ENCODE measurements around the gene GUCY1A2. TPM values are rescaled to one million over a fixed set of nuclear protein-coding genes. Genes with fewer than 3 reads are reported as not detected.

Gene GUCY1A2
- total RNA-seq, 1 experiment from 2014 or later = not detected

DNA sequence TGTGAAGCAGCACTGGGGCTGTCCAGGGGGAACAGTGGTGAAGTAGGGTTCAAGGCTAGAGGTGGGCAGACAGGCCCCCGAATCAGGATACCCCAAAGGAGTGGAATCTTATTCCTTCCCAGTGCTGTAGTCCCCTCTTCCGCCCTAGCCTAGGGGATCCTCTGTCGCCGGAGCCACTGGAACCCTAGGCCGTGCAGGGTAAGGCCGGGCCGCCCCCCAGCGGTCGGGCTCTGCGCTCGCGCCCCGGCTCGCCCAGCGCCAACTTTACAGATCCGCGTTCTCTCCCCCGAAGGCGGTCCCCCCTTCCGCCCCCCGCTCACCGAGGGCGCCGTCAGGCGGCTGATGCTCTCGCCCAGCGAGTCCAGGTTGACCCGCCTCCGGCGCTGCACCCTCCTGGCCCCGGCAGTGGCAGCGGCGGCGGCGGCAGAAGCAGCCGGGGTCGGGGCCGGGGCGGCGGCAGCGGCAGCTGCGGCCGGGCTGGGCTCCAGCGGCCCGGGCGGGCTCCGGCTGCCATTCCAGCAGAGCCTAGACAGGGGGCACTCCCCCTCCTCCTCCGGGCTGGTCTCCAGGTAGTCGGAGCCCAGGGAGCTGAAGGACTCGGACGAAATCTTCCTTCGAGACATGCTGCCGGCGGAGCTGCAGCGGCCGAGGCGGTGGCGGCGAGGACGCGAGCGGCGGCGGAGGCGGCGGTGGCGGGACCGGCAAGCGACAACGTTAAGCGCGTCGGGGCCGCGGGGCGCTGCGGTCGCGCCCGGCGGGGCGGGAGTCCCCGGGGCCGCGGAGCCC lies 650 bp downstream of the GUCY1A2 start:
- peaks cover 5% of the 10 kb centered on the region for H3K36me3 Mint-ChIP-seq (ENCODE audit: insufficient read depth, unreplicated experiment)
- CTCF ChIA-PET = no interaction called here
- no peak overlapping the region for H3K27ac Mint-ChIP-seq (ENCODE audit: unreplicated experiment)
- no TSS peak for BruUV-seq (replicated peaks)
- TF ChIP-seq, protein P1, sequence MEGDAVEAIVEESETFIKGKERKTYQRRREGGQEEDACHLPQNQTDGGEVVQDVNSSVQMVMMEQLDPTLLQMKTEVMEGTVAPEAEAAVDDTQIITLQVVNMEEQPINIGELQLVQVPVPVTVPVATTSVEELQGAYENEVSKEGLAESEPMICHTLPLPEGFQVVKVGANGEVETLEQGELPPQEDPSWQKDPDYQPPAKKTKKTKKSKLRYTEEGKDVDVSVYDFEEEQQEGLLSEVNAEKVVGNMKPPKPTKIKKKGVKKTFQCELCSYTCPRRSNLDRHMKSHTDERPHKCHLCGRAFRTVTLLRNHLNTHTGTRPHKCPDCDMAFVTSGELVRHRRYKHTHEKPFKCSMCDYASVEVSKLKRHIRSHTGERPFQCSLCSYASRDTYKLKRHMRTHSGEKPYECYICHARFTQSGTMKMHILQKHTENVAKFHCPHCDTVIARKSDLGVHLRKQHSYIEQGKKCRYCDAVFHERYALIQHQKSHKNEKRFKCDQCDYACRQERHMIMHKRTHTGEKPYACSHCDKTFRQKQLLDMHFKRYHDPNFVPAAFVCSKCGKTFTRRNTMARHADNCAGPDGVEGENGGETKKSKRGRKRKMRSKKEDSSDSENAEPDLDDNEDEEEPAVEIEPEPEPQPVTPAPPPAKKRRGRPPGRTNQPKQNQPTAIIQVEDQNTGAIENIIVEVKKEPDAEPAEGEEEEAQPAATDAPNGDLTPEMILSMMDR (IDR thresholded peaks at IDR 0.05; ENCODE audit: insufficient read depth in 1 of 2, low read depth in 1 of 2, low read length in 1 of 2, severe bottlenecking in 1 of 2, unreplicated experiment in 1 of 2) = no peak
- intact Hi-C loops (cut with micrococcal nuclease; ENCODE audit: unreplicated experiment) = no loop called here
- Histone ChIP-seq H3K27me3 (replicated peaks; ENCODE audit: control insufficient read depth, insufficient read depth, low read length) (no peaks in the 10 kb centered on the region), H3K36me3 (ENCODE audit: control insufficient read depth, insufficient read depth, low read length) (no peaks in the 10 kb centered on the region), H3K4me1 (peaks cover 3% of the 10 kb centered on the region; the same call in 1 of the 2 replicates), H3K9me3 (no peaks in the 10 kb centered on the region), H3K4me3 (ENCODE audit: low read depth, low read length) (no peak overlapping the region)
- POLR2A ChIA-PET = no interaction called here
- H3K4me1 Mint-ChIP-seq (ENCODE audit: low read depth, unreplicated experiment) = no peaks in the 10 kb centered on the region
- DNase-seq = no peak
- no peaks in the 10 kb centered on the region for H3K27me3 Mint-ChIP-seq (ENCODE audit: insufficient read depth, unreplicated experiment)
- peak overlapping the region; percentile 7 for H3K4me3 Mint-ChIP-seq (ENCODE audit: unreplicated experiment)
- H3K9me3 Mint-ChIP-seq (ENCODE audit: unreplicated experiment) = no peaks in the 10 kb centered on the region

DNA sequence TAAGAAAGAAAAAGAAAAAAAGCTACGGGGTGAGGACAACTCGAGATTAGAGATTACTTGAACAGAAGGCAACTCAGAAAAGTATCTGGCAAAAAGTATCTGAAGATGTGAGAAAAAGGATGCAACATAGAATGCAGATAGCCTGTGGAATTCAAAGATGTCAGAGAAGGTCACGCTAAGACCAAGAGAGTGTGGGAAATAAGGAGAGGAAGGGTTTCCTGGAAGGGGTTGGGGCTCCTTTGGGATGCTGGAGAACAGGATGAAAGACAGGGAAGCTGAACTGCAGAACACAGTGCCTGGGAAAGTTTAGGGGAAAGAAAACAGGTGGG lies 1.2 kb downstream of the GUCY1A2 start:
- no TSS peak for BruUV-seq (replicated peaks)
- Histone ChIP-seq H3K9me3 (no peaks in the 10 kb centered on the region), H3K36me3 (ENCODE audit: control insufficient read depth, insufficient read depth, low read length) (no peaks in the 10 kb centered on the region), H3K27me3 (replicated peaks; ENCODE audit: control insufficient read depth, insufficient read depth, low read length) (no peaks in the 10 kb centered on the region), H3K4me3 (ENCODE audit: low read depth, low read length) (no peak overlapping the region), H3K4me1 (peaks cover 3% of the 10 kb centered on the region; the same call in 1 of the 2 replicates)
- peaks cover 5% of the 10 kb centered on the region for H3K36me3 Mint-ChIP-seq (ENCODE audit: insufficient read depth, unreplicated experiment)
- H3K27me3 Mint-ChIP-seq (ENCODE audit: insufficient read depth, unreplicated experiment) = no peaks in the 10 kb centered on the region
- intact Hi-C loops (cut with micrococcal nuclease; ENCODE audit: unreplicated experiment) = no loop called here
- H3K4me1 Mint-ChIP-seq (ENCODE audit: low read depth, unreplicated experiment) = no peaks in the 10 kb centered on the region
- CTCF ChIA-PET = no interaction called here
- POLR2A ChIA-PET = no interaction called here
- DNase-seq = no peak
- no peak overlapping the region for H3K27ac Mint-ChIP-seq (ENCODE audit: unreplicated experiment)
- H3K9me3 Mint-ChIP-seq (ENCODE audit: unreplicated experiment) = no peaks in the 10 kb centered on the region
- H3K4me3 Mint-ChIP-seq (ENCODE audit: unreplicated experiment) = peak overlapping the region; percentile 7
- TF ChIP-seq, protein P1 (IDR thresholded peaks at IDR 0.05; ENCODE audit: insufficient read depth in 1 of 2, low read depth in 1 of 2, low read length in 1 of 2, severe bottlenecking in 1 of 2, unreplicated experiment in 1 of 2) = no peak

DNA sequence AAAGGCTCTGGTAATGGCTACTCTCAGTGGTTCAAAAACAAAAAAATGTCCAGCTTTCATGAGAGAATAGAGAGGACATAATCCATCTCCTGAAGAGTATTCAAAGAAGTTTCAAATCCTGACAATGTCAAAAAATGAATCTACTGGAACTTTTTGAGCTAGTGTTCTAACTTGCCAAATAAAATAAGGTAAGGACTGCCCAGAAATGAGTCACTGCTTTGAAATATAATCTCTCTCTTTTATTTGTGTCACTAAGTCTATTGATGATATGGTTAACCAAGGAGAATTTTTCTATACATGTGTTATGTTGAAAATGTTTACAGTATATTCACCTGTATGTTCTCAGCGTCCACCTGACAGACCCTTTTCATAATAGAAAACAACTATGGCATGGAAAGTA lies 3.4 kb downstream of the GUCY1A2 start:
- POLR2A ChIA-PET = no interaction called here
- BruUV-seq (replicated peaks) = no TSS peak

More for the DNA sequence above, 3.4 kb downstream of the GUCY1A2 start:
- intact Hi-C loops (cut with micrococcal nuclease; ENCODE audit: unreplicated experiment) = no loop called here
- H3K27ac Mint-ChIP-seq (ENCODE audit: unreplicated experiment) = no peak overlapping the region
- H3K4me1 ChIP-seq = peaks cover 3% of the 10 kb centered on the region; the same call in 1 of the 2 replicates
- CTCF ChIA-PET = no interaction called here
- H3K27me3 ChIP-seq (replicated peaks; ENCODE audit: control insufficient read depth, insufficient read depth, low read length) = no peaks in the 10 kb centered on the region
- H3K9me3 ChIP-seq = no peaks in the 10 kb centered on the region
- H3K9me3 Mint-ChIP-seq (ENCODE audit: unreplicated experiment) = no peaks in the 10 kb centered on the region
- H3K27me3 Mint-ChIP-seq (ENCODE audit: insufficient read depth, unreplicated experiment) = no peaks in the 10 kb centered on the region
- H3K36me3 ChIP-seq (ENCODE audit: control insufficient read depth, insufficient read depth, low read length) = no peaks in the 10 kb centered on the region
- no peak overlapping the region for H3K4me3 ChIP-seq (ENCODE audit: low read depth, low read length)
- no peak for DNase-seq
- H3K36me3 Mint-ChIP-seq (ENCODE audit: insufficient read depth, unreplicated experiment) = peaks cover 5% of the 10 kb centered on the region
- H3K4me3 Mint-ChIP-seq (ENCODE audit: unreplicated experiment) = no peak overlapping the region
- no peaks in the 10 kb centered on the region for H3K4me1 Mint-ChIP-seq (ENCODE audit: low read depth, unreplicated experiment)
- TF ChIP-seq, protein P1 (IDR thresholded peaks at IDR 0.05; ENCODE audit: insufficient read depth in 1 of 2, low read depth in 1 of 2, low read length in 1 of 2, severe bottlenecking in 1 of 2, unreplicated experiment in 1 of 2) = no peak
